GM18870 (cell line): ENCODE measurements around the gene MALSU1.

ENCODE experiments used
- ATAC-seq: cut with Tn5 transposase; IDR thresholded peaks from one replicate; pipeline ENCODE4 v1.9.1; 2021; ENCODE audit warnings: moderate library complexity; ENCODE audit not compliant: unreplicated experiment

The MALSU1 gene

DNA sequence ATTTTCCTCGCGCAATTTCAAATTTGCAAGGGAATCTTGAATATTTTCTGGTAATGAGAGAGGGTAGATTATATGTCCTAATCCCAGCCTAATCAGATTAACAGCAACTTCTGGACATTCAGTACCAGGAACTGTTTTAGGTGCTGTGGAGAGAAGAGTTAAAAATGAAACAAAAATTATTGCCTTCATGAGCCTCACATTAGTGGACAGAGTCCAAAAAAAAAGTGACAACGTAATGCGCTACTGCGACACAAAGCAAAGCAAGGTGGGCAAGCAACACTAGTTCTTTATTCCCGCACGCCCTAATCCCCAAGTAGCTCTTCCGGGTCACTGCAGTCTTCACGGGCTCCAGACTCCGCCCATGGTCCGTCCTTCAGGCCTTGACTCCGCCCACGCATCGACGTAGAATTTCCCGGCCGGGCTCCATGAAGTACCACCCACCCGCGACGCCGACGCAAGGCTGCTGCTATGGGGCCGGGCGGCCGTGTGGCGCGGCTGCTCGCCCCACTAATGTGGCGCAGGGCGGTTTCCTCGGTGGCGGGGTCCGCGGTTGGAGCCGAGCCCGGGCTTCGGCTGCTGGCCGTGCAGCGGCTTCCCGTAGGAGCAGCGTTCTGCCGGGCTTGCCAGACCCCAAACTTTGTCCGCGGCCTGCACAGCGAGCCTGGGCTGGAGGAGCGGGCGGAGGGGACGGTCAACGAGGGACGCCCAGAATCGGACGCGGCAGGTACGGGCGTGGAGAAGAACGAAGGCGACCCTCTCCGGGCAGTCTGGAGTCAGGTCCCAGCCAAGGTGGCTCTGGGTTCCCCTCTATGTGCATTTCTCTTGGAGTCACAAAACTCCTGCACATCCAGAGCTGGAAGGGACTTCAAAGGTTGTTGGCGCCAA lies at the start of gene MALSU1:
TSS of gene MALSU1 (plus strand) at position 455 of the 885 bp plus-strand sequence. CDS start at position 469, 14 bp downstream.
- ATAC-seq, result peak; percentile 94

DNA sequence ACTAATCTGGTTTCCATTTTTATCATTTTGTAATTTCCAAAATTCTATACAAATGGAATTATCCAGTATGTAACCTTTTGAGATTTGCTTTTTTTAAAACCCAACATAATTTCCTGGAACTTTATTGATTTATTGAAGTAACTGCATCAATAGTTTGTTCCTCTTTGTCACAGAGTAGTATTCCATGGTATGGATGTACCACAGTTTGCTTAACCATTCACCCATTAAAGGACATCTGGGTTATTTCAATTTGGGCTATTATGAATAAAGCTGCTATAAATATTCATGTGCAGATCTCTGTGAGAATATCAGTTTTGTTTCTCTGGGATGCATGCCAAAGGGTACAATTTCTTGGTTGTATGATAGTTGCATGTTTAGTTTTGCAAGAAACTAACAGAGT lies 49.7 kb upstream of the MALSU1 start:
- no peak for ATAC-seq

DNA sequence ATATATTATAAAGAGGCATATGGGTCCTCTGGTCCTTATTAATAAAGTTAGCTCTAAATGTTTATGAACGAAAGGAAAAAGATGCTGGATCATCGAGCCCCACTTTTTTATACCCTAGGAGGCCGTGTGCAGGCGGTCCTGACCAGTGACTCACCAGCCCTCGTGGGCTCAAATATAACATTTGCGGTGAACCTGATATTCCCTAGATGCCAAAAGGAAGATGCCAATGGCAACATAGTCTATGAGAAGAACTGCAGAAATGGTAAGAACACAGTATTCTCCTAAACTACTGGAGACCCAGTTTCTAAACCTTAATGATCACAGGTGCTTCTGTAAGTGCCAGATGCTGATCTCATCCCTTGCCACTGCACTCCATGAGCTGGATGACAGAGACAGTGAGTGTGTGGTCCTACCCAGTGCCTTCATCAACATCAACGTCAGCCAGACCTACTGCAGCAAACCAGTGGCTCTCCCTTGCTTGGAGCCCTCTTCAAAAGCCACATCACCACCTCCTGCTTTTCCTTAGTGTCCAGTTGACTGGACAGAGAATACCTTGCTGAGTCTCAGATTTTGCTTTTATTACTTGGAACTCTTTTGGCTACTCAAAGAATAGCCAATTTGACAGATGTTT lies 45.0 kb upstream of the MALSU1 start:
- no peak for ATAC-seq

- no peak for ATAC-seq
Measured at GRCh38 chr7:23256731-23257130, 42.4 kb upstream of the MALSU1 start.

- ATAC-seq, result no peak
Measured at GRCh38 chr7:23260371-23260770, 38.8 kb upstream of the MALSU1 start.

DNA sequence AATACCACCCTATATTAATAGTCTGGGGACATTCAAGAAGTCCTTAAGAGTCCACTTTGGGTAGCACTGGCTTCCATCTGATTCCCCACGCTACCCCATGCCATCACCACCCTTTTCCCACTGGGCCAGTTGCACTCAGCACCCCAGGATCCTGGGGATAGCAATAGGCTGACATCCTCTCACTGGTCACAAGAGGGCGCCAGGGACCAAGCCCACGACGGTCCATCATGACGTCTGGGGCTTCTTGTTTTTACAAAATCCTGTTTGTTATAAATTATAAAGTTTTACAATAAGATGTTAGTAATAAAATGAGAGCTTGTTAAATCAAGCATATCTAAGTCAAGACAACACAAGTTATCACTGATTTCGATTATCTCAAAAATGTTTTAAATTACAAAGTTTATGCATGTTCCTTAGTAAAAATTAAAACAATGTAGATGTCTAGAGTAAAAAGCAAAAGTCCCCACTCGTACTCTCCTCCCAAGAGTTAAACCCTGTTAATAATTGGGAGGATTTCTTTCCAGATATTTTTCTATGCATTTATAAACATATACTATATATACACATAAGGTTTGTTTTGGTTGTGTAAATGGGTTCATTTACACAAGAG lies 37.2 kb upstream of the MALSU1 start:
- peak; percentile 52 for ATAC-seq

DNA sequence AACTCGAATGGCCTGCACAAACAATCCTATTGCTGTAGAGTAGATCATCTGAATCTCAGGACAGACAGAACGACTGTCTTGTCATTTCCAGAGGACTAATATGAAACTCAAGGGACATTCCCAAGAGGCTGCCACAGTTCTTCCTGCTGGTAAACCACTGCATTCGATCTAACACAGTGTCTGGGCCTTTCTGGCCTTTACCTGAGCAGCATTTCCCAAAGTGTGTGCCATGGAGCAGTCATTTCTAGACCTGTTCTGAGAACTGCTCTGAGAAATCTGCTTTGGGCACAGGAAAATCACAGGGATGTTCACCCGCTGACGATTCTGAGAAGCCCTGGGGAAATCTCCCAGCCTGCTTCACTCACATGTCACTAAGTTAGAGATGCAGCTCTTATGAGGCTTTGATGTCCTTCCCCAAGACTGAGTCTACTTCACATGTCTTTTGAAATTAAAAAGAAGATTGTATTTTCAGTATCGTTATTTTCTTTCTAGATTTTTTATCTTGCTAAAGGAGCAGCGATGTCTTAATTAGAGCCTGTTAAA lies 34.2 kb upstream of the MALSU1 start:
- ATAC-seq, result peak; percentile 50

DNA sequence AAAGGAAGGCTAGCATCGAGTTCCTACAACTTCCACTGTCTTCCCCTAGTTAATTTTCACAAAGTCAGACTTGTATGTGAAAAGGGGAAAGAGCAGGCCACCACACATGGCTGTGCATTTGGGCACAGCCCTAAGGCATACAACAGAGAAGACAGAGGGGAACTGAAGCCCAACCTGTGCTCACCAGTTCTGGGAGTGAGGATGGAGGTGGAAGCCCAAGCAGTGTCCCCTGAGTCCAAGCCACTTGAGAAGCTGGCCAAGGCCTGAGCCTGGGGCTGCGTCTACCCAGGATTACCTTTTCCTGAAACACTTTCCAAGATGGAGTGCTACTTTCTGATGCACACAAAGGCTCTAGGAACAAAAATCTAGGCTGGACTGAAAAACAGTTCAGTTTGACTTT lies 32.2 kb upstream of the MALSU1 start:
- ATAC-seq, result no peak

DNA sequence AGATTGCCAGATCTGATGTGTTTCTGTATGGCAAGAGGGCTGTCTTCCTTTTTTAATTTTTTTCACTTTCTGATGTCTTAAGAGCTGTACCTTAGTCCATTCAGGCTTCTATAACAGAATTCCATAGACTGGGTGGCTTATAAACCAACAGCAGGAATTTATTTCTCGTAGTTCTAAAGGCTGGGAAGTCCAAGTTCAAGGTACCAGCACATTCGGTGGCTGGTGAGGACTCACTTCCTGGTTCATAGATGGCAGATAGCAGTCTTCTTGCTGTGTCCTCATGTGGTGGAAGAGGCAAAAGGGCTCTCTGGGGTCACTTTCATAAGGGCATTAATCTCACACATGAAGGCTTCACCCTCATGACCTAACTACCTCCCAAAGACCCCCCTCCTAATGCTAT lies 31.8 kb upstream of the MALSU1 start:
- no peak for ATAC-seq

DNA sequence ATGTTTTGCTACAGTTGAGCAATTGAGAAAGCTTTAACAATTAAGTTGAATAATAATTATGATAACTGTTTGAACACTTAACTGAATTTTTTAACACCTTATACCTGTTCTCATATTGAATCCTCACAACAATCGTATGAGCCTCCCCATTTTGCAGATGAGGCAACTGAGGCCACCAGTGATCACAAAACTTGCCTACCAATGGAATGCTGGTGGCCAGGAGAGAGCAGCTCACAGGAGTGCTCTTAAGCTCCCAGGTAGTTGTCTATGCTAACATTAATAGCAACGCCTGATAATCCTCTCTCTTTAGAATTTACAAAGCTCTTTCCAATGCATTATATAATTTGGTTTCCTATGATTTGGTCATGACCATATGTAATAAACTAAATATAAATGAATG lies 31.0 kb upstream of the MALSU1 start:
- no peak for ATAC-seq

GRCh38 chr7:23268746-23269145 lies 30.4 kb upstream of the MALSU1 start:
- ATAC-seq, result no peak

- ATAC-seq, result no peak
Measured at GRCh38 chr7:23272275-23272674, 26.9 kb upstream of the MALSU1 start.

- peak; percentile 87 for ATAC-seq
Measured at GRCh38 chr7:23273141-23273599, 26.0 kb upstream of the MALSU1 start.

DNA sequence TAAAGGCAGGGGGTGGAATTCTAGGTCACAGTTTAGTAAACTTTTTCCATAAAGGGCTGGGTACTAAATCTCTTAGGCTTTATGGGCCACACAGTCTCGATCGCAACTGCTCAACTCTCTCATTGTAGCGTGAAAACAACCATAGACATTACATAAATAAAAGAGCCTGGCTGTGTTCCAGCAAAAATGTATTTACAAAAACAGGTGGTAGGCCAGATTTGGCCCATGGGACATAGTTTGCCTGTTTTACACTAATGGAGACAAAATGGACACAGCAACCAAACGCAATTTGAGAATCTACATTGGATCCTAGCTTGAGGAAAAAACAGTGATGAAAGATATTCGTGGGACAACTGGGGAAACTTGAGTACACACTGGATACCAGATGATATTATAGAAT lies 23.2 kb upstream of the MALSU1 start:
- no peak for ATAC-seq

DNA sequence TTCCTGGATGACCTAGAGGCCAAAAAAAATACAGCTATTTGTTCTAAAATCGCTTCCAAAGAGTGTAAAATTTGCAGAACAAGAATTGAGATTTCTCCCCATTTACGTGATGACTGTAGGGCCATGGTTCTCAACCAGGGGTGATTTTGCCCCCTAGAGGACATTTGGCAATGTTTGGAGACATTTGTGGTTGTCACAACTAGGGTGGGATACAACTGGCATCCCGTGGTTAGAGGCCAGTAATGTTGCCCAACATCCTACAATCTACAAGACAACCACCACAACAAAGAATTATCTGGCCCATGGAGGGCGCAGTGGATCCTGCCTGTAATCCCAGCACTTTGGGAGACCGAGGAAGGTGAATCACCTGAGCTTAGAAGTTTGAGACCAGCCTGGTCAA lies 22.8 kb upstream of the MALSU1 start:
- ATAC-seq, result no peak

- ATAC-seq, result no peak
Measured at GRCh38 chr7:23276947-23277346, 22.2 kb upstream of the MALSU1 start.

GRCh38 chr7:23277359-23277989 lies 21.7 kb upstream of the MALSU1 start:
- no peak for ATAC-seq

- ATAC-seq, result no peak
Measured at GRCh38 chr7:23279819-23280525, 19.2 kb upstream of the MALSU1 start.

DNA sequence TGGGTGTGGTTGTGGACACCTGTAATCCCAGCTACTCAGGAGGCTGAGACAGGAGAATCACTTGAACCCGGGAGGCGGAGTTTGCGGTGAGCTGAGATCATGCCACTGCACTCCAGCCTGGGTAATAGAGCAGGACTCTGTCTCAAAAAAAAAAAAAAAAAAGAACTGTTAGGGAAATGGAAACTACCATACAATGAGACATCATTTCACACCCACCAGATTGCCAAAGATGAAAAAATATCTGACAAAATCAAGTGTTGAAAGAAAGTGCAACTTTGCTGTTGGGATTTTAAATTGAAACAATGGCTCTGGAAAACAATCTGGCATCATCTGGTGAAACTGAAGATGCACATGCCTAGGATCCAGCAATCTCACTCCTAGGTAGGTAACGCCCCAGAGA lies 16.1 kb upstream of the MALSU1 start:
- no peak for ATAC-seq

- ATAC-seq, result no peak
Measured at GRCh38 chr7:23284871-23285270, 14.3 kb upstream of the MALSU1 start.
